Cardiac ventricle fibroblast (primary cell): ENCODE measurements around the gene RARG. TPM values are rescaled to one million over a fixed set of nuclear protein-coding genes. Genes with fewer than 3 reads are reported as not detected.

Source experiments
- total RNA-seq: library from RNA; depleted of rRNA; stranded (reverse); fragments of >200 nt; gene quantifications from 2 replicates; pipeline ENCODE4 v1.2.3, GENCODE V29; 2015

The RARG gene
- 15.8 and 16.4 TPM in 2 replicates for total RNA-seq

GRCh38 chr12:53231921-53232645, at the start of gene RARG:
Gene RARG, minus strand, starts transcription at chr12:53232209. Its CDS starts 4,664 bp downstream, at chr12:53227545.

GRCh38 chr12:53267999-53268629, 36.1 kb upstream of the RARG start, which contains the start of gene ESPL1:
Gene ESPL1, plus strand, starts transcription at chr12:53268299. Its CDS starts 468 bp downstream, at chr12:53268767.

DNA sequence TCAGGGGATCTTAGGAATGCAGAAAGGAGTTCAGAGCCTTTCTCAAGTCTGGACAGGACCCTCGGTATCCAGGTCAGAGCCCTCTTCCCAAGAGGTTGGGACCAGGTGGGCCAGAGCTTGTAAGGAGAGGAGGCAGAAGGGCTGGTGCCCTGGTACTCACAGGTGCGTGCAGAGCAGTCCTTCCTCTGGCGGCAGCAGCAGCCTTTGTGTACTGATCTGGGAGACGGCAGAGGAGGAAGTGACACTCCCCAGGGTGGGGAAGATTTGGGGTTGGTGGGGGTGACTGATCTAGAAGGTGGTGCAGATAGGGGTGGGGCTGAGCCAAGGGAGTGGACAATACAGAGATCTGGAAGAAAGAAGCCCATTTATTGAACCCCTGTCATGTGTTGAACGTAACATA, 25.0 kb downstream of the RARG start, which contains the start of gene ITGB7:
TSS of gene ITGB7 (minus strand) at position 210 of the 400 bp plus-strand sequence. CDS start 6,808 bp downstream, outside the sequence.

DNA sequence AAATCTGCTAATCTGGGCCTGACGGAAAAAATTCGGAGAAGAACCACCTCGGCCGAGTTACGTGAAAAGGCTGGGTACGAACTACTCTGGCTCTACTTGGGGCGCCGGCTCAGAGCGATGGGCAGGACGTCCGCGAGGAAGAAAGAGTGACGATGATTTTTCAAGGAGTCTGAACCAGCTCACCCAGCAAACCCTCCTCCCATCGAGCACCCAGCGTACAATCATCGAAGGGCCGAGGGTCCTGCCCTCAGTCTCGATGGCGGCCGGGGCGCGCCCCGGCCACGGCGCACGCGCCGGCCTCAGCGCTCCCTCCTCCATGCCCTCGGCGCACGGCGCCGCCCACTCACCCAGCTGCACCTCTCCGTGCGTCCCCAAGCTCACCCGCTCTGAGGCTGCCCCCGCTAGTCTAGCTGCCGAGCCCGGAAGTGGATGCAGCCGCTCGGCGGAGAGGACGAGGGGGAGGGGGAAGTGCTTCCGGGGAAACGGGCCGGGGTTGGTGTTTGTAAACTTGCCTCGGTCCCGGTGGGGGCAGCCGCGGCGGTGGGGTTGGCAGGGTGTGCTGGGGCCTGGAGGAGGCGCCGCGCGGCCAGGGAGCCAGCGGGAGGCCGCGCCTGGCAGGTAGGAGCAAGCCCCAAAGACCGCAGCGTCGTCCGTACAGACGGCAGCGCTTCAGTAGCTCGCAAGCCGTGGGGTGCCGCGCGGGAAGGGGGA, 51.6 kb downstream of the RARG start, which contains the start of the genes CSAD and ZNF740:
TSS of gene CSAD (minus strand) at position 706 of the 711 bp plus-strand sequence. CDS start 7,455 bp downstream, outside the sequence.
TSS of gene ZNF740 (plus strand) at position 503 of the 711 bp plus-strand sequence. CDS start 1,262 bp downstream, outside the sequence.

Other genes with a start within 250 kb of the RARG start
- 513 and 617 TPM in 2 replicates for gene EIF4B, start 225.8 kb downstream of the RARG start, total RNA-seq
- gene TNS2, start 182.1 kb downstream of the RARG start, total RNA-seq, result 92.5 and 97.3 TPM in 2 replicates
- gene SPRYD3, start 152.8 kb downstream of the RARG start, total RNA-seq, result 18.2 and 24.9 TPM in 2 replicates
- gene IGFBP6, start 134.5 kb downstream of the RARG start, total RNA-seq, result 457 and 644 TPM in 2 replicates
- not detected in 2 replicates for gene SOAT2, start 128.7 kb downstream of the RARG start, total RNA-seq
- gene ZNF740, start 51.5 kb downstream of the RARG start, total RNA-seq, result 6.0 and 7.5 TPM in 2 replicates
- gene CSAD, start 51.3 kb downstream of the RARG start, total RNA-seq, result 6.8 and 16.6 TPM in 2 replicates
- 0.59 TPM in 1 of 2 replicates, not detected in the other for gene ITGB7, start 25.0 kb downstream of the RARG start, total RNA-seq
- gene ESPL1, start 36.1 kb upstream of the RARG start, total RNA-seq, result 1.1 and 3.6 TPM in 2 replicates
- 553 and 569 TPM in 2 replicates for gene PFDN5, start 63.3 kb upstream of the RARG start, total RNA-seq
- gene MYG1, start 67.5 kb upstream of the RARG start, total RNA-seq, result 44.5 and 67.0 TPM in 2 replicates
- gene AAAS, start 89.4 kb upstream of the RARG start, total RNA-seq, result 29.9 and 44.4 TPM in 2 replicates
- not detected in 2 replicates for gene SP7, start 104.1 kb upstream of the RARG start, total RNA-seq
- 32.3 and 35.4 TPM in 2 replicates for gene SP1, start 148.0 kb upstream of the RARG start, total RNA-seq
- gene AMHR2, start 191.6 kb upstream of the RARG start, total RNA-seq, result not detected in 2 replicates
- 61.0 and 79.9 TPM in 2 replicates for gene PRR13, start 209.5 kb upstream of the RARG start, total RNA-seq
- gene PCBP2, start 219.9 kb upstream of the RARG start, total RNA-seq, result 506 and 512 TPM in 2 replicates